HT-29 (cell line): ENCODE measurements around the gene DGKB. TPM values are rescaled to one million over a fixed set of nuclear protein-coding genes. Genes with fewer than 3 reads are reported as not detected.

Experiments used
- DNase-seq: peaks from one replicate; pipeline ENCODE4 v3.0.0-alpha.2; 2015; ENCODE audit warnings: low spot score
- total RNA-seq: library from RNA; depleted of rRNA; stranded (reverse); fragments of >200 nt; shearing (Covaris generic); gene quantifications from 2 replicates; pipeline ENCODE4 v1.2.3, GENCODE V29; 2014

DGKB gene
- total RNA-seq, 1 experiment from 2014 or later, result 0.41 TPM

GRCh38 chr7:14760730-14761478, 141.6 kb downstream of the DGKB start:
- DNase-seq, result no peak

GRCh38 chr7:14759785-14760184, 142.8 kb downstream of the DGKB start:
- no peak for DNase-seq

- peak; percentile 66 for DNase-seq
These were observed 147.9 kb downstream of the DGKB start for GRCh38 chr7:14754631-14755030.

GRCh38 chr7:14752301-14752700, 150.2 kb downstream of the DGKB start:
- DNase-seq, result no peak

GRCh38 chr7:14751461-14751860, 151.1 kb downstream of the DGKB start:
- no peak for DNase-seq

GRCh38 chr7:14748461-14748860, 154.1 kb downstream of the DGKB start:
- DNase-seq, result peak; percentile 84

DNA sequence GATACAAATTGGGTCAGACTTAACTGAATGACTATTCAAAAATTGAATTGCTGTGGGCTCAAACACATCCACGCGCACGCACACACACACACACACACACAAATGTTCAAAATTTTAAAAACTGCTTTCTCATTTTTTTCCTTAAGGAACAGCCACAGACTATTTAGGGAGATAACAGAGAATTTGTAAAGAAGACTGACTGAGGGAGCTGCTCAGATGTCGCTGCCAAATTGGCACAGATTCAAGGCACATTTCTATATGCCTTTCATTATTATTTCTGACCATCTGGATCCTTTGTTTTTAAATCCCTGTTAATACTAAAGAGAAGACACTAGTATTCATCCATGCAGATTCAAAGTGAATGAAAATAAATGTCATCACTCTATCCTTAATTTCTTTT, 154.8 kb downstream of the DGKB start:
- no peak for DNase-seq

DNA sequence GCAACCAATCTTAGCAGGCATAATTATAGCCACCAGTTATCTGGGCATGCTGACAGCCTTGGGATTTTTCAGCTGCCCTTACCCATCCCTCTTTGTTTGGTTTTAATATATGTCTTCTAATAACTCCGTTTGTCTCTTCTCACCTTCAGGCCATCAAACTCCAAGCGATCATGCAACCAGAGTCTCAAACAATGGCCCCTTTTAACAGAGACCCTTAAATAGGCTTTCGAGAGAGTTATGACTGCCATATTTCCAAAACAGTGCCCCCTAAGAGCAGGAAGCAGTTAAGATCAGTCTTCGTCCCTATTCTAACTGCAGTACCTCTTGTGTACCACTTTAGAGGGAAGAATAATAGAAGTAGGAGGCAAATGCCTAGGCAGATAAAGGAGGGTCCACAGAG, 157.5 kb downstream of the DGKB start:
- no peak for DNase-seq

GRCh38 chr7:14740606-14741005, 161.9 kb downstream of the DGKB start:
- DNase-seq, result no peak

GRCh38 chr7:14739841-14740185, 162.7 kb downstream of the DGKB start:
- DNase-seq, result no peak

DNA sequence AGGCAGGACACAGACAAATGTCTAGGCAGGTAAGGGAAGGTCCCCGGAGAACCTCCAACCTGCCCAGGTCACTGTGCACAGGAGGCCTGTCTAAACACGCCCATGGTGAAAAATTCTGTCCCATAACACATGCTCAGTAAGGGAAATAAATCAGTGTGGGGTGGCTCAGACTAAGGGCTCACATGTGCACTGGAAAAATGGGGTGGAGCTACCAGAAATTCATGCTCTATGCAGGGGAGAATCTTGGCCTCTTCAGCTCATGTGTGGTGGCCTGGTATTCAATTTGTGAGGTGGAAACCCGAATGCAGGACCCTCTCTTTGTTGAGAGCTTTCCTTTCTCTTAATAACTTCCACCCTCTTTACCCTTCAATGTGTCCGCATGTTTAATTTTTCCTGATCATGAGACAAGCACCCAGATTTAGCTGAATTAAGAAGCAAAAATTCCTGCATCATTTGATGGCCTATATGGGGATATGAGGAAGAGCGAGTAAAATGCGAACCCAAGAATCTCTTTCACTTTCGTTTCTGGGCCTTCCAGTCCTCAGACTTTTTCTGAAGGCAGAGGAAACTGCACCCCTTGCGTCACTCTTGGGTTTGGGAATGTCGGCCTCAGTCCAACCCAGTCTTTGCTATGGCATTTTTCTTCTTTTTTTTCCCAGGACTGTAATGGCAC, 163.2 kb downstream of the DGKB start:
- DNase-seq, result no peak

DNA sequence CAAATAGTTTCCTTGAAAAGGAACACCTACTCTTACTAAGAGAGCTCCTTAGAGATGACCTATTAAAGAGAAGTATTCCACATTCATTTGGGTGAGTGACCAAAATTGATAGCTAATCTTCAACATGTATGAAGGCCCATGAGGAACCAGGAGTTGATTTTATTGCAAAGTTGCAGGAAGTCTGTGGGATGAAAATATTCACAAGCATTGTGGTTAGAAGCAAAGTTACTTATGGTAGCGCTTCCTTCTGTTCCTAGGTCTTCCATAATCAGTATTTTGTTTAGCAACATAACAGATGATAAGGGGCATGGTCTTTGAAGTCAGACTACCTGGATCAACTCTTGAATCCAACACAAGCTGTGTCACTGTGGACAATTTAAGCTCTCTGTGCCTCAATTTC, 164.5 kb downstream of the DGKB start:
- no peak for DNase-seq

GRCh38 chr7:14734839-14735321, 167.7 kb downstream of the DGKB start:
- DNase-seq, result no peak

DNA sequence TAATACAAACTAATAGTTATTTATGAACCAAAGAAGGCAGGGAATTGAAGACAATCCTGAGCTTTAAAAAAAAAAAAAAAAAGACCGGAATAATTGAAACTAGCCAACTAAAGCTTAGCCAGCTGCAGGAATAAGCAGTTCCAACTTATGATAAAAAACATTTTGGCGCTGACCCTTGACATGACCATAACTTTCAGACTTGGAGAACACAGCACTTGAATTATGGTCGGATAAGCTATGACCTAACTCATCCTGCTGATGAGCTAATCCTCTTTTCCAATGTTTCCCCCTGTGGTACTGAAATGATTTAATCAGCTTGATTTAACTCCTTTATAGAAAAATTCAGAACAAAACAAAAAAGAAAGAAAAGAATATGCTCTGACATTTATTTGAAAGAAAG, 181.8 kb downstream of the DGKB start:
- no peak for DNase-seq

- DNase-seq, result peak; percentile 73
These were observed 184.7 kb downstream of the DGKB start for GRCh38 chr7:14717816-14718215.

DNA sequence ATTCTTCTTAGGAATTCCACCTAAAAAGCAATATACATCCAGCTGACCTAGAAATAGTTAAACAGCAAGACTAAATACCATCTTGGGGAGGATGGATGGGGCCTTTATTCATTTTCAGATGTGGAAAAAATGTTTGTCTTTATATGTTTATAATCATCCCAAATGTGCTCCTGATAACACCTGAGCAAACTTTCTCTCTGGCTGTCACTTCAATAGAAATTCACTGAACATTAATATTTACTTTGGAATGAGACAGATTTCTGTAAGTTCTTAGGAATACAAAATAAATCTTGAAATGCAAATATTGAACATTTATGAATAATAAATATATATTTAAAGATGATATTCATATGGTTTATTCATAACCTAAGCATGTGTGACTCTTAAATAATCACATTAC, 185.4 kb downstream of the DGKB start:
- no peak for DNase-seq

DNA sequence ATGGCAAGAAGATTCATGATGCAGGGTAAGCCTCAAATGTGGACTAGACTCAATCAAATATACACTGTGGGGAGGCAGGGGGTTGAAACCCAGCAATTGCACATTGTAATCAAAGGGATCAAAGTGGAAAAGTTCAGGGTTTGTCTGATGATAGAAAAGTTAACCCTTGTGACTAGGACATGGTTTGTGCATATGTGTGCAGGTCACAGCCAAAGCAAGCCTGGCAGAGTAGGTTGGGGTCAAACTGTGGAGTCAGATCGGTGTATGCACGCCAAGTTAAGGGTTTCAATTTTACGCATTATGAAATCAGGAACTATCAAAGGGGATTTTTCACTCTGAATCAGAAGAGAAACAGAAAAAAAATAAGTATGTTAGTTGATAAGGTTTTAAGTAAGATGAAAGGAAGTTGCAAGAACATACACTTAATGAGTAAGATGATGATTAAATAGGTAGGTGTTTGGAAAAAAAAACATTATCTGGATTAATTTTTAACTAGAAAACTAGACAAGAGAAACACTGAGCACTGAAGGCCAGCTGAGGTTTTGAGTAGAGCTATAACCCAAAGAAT, 188.3 kb downstream of the DGKB start:
- no peak for DNase-seq

DNA sequence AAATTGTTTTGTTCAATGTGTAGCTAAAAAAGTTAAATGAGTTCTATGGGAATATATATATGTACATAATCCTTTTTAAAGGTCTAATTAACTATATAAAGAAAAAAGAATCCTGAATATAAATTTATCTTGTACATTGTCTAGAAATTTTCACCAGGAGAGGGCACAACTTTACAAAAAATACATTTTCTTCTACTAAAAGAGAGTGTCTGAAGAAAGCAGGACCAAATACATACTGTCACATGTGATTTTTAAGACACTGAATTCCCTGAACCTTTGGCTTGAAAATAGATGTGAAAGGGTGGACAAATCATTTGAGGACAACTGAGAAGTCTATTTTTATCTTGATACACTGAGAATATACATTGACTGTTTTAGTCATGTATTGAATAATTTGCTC, 204.3 kb downstream of the DGKB start:
- DNase-seq, result peak; percentile 64

DNA sequence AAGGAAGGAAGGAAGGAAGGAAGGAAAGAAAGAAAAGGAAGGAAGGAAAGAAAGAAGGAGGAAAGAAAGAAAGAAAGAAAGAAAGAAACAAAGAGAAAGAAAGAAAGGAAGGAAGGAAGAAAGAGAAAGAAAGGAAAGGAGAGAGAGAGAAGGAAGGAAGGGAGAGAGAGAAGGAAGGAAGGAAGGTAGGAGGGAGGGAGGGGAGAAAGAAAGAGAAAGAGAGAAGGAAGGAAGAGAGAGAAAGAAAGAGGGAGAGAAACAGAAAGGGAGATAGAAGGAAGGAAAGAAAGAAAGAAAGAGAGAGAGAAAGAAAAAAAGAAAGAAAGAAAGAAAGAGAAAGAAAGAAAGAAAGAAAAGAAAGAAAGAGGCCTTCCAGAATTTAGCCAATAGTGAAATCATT, 204.9 kb downstream of the DGKB start:
- no peak for DNase-seq

- DNase-seq, result peak; percentile 62
These were observed 210.9 kb downstream of the DGKB start for GRCh38 chr7:14691597-14692203.

GRCh38 chr7:14691034-14691433, 211.5 kb downstream of the DGKB start:
- no peak for DNase-seq

DNA sequence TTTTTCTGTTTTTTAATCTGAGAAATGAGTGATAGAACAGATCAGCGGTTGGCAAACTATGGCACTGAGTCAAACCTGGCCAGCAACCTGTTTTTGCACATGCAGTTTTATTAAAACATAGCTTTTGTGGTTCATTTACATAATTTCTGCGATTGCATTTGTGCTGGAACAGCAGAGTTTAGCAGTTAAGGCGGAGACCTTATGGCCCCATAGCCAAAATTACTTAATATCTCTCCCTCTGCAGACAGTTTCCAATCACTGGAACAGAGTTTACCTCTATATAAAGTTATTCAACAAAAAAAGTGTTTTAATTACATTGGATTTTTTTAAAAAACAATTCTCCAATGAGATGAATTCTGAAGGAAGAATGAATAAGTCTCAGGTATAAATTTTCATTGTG, 212.1 kb downstream of the DGKB start:
- no peak for DNase-seq

- DNase-seq, result no peak
These were observed 212.5 kb downstream of the DGKB start for GRCh38 chr7:14690075-14690474.
